ENCODE data around the gene TLE4. TPM values are rescaled to one million over a fixed set of nuclear protein-coding genes. Genes with fewer than 3 reads are reported as not detected.
A peak's percentile ranks its signal among the peaks of the same experiment; 100 is the strongest.

TLE4 gene
- polyA plus RNA-seq, 3 donors: 21.0 to 107 (median 21.7) TPM

GRCh38 chr9:79686381-79687130, 114.8 kb downstream of the TLE4 start:
- DNase-seq: peak in 1 of 3 donors; percentile 19
- H3K36me3 Mint-ChIP-seq: peaks cover 32 to 42% of the 10 kb centered on the region in 2 donors
- no peaks in the 10 kb centered on the region for H3K9me3 Mint-ChIP-seq
- Histone ChIP-seq H3K27me3 (ENCODE audit: control insufficient read depth in 2 of 2, insufficient read depth in 2 of 2, low read length in 2 of 2) (no peaks in the 10 kb centered on the region), H3K9ac (ENCODE audit: insufficient read depth, low read length, poor library complexity, severe bottlenecking) (no peak overlapping the region), H3K4me3 (replicated peaks in 1 of 3; ENCODE audit: low read depth in 2 of 3, low read length in 3 of 3) (no peak overlapping the region), H3K79me2 (ENCODE audit: insufficient read depth, low read length) (peaks cover 62% of the 10 kb centered on the region), H3K4me1 (ENCODE audit: control insufficient read depth in 1 of 2, insufficient read depth in 2 of 2, low read length in 2 of 2) (no peaks in the 10 kb centered on the region), H3K4me2 (replicated peaks; ENCODE audit: extremely low read depth, low read length, poor library complexity, severe bottlenecking) (no peak overlapping the region), H3K27ac (ENCODE audit: low read depth in 1 of 2, low read length in 2 of 2) (peak overlapping the region in 1 of 2 donors; percentile 29), H3K9me3 (replicated peaks in 1 of 2; ENCODE audit: control insufficient read depth in 1 of 2, insufficient read depth in 1 of 2, low read length in 2 of 2) (no peaks in the 10 kb centered on the region), H2AFZ (ENCODE audit: insufficient read depth, low read depth, low read length, poor library complexity, severe bottlenecking) (no peak overlapping the region), H3K36me3 (replicated peaks in 1 of 2; ENCODE audit: control insufficient read depth in 1 of 2, insufficient read depth in 2 of 2, low read length in 2 of 2) (peaks cover 6 to 54% of the 10 kb centered on the region in 2 donors), H4K20me1 (ENCODE audit: insufficient read depth, low read length) (peaks cover 98% of the 10 kb centered on the region)
- H3K4me1 Mint-ChIP-seq: peaks cover 15% of the 10 kb centered on the region
- H3K27me3 Mint-ChIP-seq (ENCODE audit: low read depth in 3 of 3): peaks cover 0 to 2% (median 1%) of the 10 kb centered on the region in 3 donors
- H3K27ac Mint-ChIP-seq: peak overlapping the region in 4 of 7 donors; percentile 9 to 75 (median 70)
- intact Hi-C loops (cut with micrococcal nuclease): no loop called here
- H3K4me3 Mint-ChIP-seq: no peak overlapping the region
- WGBS (ENCODE audit: insufficient coverage): 81% methylated on average over 6 of the region's 8 CpGs
- no peak for TF ChIP-seq CTCF (IDR thresholded peaks at IDR 0.05)

- Mint-ChIP-seq H3K27ac (peak overlapping the region in 5 of 7 donors; percentile 34 to 88 (median 70)), H3K4me3 (no peak overlapping the region)
- TF ChIP-seq CTCF (IDR thresholded peaks at IDR 0.05): no peak
These were observed 115.3 kb downstream of the TLE4 start for GRCh38 chr9:79687131-79687447.

More at GRCh38 chr9:79687131-79687447, 115.3 kb downstream of the TLE4 start:
- peaks cover 97% of the 10 kb centered on the region for H4K20me1 ChIP-seq (ENCODE audit: insufficient read depth, low read length)
- Mint-ChIP-seq H3K27me3 (ENCODE audit: low read depth in 3 of 3) (peaks cover 0 to 2% (median 1%) of the 10 kb centered on the region in 3 donors), H3K36me3 (peaks cover 35 to 46% of the 10 kb centered on the region in 2 donors), H3K9me3 (no peaks in the 10 kb centered on the region), H3K4me1 (peaks cover 15% of the 10 kb centered on the region)
- no peak overlapping the region for H2AFZ ChIP-seq (ENCODE audit: insufficient read depth, low read depth, low read length, poor library complexity, severe bottlenecking)
- peak overlapping the region in 1 of 2 donors; percentile 29 for H3K27ac ChIP-seq (ENCODE audit: low read depth in 1 of 2, low read length in 2 of 2)
- DNase-seq: peak; percentile 28 to 62 (median 35)
- no peak overlapping the region for H3K4me3 ChIP-seq (replicated peaks in 1 of 3; ENCODE audit: low read depth in 2 of 3, low read length in 3 of 3)
- H3K9ac ChIP-seq (ENCODE audit: insufficient read depth, low read length, poor library complexity, severe bottlenecking): no peak overlapping the region
- H3K9me3 ChIP-seq (replicated peaks in 1 of 2; ENCODE audit: control insufficient read depth in 1 of 2, insufficient read depth in 1 of 2, low read length in 2 of 2): no peaks in the 10 kb centered on the region
- no CpG with 5 or more reads among the region's 8 CpGs for WGBS (ENCODE audit: insufficient coverage)
- H3K27me3 ChIP-seq (ENCODE audit: control insufficient read depth in 2 of 2, insufficient read depth in 2 of 2, low read length in 2 of 2): no peaks in the 10 kb centered on the region
- no peaks in the 10 kb centered on the region for H3K4me1 ChIP-seq (ENCODE audit: control insufficient read depth in 1 of 2, insufficient read depth in 2 of 2, low read length in 2 of 2)
- H3K79me2 ChIP-seq (ENCODE audit: insufficient read depth, low read length): peaks cover 62% of the 10 kb centered on the region
- H3K4me2 ChIP-seq (replicated peaks; ENCODE audit: extremely low read depth, low read length, poor library complexity, severe bottlenecking): no peak overlapping the region
- peaks cover 7 to 59% of the 10 kb centered on the region in 2 donors for H3K36me3 ChIP-seq (replicated peaks in 1 of 2; ENCODE audit: control insufficient read depth in 1 of 2, insufficient read depth in 2 of 2, low read length in 2 of 2)
- intact Hi-C loops (cut with micrococcal nuclease): no loop called here

Data from CD14-positive monocyte (primary cell).